ENCODE data around the gene RUFY4. TPM values are rescaled to one million over a fixed set of nuclear protein-coding genes. Genes with fewer than 3 reads are reported as not detected.

Gene RUFY4
- total RNA-seq, 3 donors from 2014 or later = 2.8 TPM; not detected in 2

DNA sequence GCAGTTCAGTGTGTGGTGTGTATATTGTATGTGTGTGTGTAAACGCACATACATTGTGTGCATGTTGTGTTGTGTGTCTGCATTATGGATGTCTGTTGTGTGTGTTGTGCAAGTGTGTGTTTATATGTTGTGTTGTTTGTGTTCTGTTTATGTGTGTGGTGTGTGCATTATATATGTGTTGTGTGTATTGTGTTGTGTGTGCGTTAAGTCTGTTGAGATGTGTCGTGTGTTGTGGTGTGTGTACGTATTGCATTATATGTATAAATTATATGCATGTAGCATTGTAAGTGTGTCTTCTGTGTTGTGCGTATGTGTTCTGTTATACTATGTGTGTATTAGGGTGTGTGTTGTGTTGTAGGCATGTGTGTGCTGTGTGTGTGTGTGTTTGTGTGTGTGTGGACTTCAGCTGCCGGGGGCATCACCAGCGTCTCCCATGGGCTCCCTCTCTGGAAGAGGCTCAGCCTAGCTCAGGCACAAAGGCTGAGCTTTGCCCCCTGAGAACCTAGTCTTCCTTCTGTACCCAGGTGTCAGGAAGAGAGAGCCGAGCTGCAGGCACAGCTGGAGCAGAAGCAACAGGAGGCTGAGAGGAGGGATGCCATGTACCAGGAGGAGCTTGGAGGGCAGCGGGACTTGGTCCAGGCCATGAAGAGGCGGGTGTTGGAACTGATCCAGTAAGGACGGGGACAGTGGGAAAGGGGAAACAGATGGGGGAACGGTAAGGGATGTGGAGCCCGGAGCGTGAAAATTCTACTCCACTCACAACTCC is 13.7 kb downstream of the RUFY4 start:
- intact Hi-C loops (cut with DNase I; ENCODE audit: low total_unique reads) = no loop called here
- Histone ChIP-seq H3K4me3 (no peak overlapping the region), H3K27me3 (no peaks in the 10 kb centered on the region), H3K27ac (no peak overlapping the region), H3K36me3 (no peaks in the 10 kb centered on the region), H3K4me1 (no peaks in the 10 kb centered on the region), H3K9me3 (peaks cover 0 to 8% of the 10 kb centered on the region in 2 donors)
- TF ChIP-seq, protein P1, sequence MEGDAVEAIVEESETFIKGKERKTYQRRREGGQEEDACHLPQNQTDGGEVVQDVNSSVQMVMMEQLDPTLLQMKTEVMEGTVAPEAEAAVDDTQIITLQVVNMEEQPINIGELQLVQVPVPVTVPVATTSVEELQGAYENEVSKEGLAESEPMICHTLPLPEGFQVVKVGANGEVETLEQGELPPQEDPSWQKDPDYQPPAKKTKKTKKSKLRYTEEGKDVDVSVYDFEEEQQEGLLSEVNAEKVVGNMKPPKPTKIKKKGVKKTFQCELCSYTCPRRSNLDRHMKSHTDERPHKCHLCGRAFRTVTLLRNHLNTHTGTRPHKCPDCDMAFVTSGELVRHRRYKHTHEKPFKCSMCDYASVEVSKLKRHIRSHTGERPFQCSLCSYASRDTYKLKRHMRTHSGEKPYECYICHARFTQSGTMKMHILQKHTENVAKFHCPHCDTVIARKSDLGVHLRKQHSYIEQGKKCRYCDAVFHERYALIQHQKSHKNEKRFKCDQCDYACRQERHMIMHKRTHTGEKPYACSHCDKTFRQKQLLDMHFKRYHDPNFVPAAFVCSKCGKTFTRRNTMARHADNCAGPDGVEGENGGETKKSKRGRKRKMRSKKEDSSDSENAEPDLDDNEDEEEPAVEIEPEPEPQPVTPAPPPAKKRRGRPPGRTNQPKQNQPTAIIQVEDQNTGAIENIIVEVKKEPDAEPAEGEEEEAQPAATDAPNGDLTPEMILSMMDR (IDR thresholded peaks at IDR 0.05) = no peak
- TF ChIP-seq POLR2A (IDR thresholded peaks at IDR 0.05) = no peak
- no peak for DNase-seq (ENCODE audit: low spot score in 2 of 2)

DNA sequence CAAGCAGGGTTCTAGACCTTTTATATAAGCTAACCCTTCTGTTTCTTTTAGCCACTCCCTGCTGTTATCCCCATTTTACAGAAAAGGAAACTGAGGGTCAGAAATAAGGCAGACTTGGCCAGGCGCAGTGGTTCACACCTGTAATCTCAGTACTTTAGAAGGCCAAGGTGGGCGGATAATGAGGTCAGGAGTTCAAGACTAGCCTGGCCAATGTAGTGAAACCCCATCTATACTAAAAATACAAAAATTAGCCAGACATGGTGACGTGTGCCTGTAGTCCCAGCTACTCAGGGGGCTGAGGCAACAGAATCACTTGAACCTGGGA is 14.3 kb downstream of the RUFY4 start:
- intact Hi-C loops (cut with DNase I; ENCODE audit: low total_unique reads) = no loop called here

DNA sequence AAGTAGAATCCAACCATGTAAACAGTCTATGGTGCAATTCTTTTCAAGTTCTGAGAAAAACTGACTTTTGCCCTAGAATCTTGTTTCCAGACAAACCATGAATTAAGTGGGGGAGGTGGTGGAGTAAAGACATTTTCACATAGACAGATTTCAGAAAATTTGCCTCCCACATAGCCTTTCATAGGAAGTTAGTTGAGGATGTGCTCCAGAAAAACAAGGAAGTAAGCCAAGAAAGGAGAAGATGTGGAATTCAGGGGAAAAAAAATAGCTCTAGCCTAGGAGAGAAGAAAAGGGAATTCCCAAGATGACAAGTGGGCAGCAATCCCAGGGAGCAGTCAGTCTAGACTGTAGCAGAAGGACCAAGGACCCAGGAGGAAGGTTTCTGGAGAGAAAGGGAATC is 17.4 kb downstream of the RUFY4 start:
- no peak for TF ChIP-seq POLR2AphosphoS5 (IDR thresholded peaks at IDR 0.05)
- no peak overlapping the region for H3K27ac ChIP-seq
- no peak overlapping the region for H3K4me3 ChIP-seq
- intact Hi-C loops (cut with DNase I; ENCODE audit: low total_unique reads) = no loop called here
- H3K4me1 ChIP-seq = no peaks in the 10 kb centered on the region
- DNase-seq (ENCODE audit: low spot score in 2 of 2) = no peak
- no peaks in the 10 kb centered on the region for H3K27me3 ChIP-seq
- H3K9me3 ChIP-seq = peaks cover 0 to 8% of the 10 kb centered on the region in 2 donors
- no peaks in the 10 kb centered on the region for H3K36me3 ChIP-seq

More for the DNA sequence above, 14.3 kb downstream of the RUFY4 start:
- Histone ChIP-seq H3K36me3 (no peaks in the 10 kb centered on the region), H3K27me3 (no peaks in the 10 kb centered on the region), H3K27ac (no peak overlapping the region), H3K4me1 (no peaks in the 10 kb centered on the region), H3K4me3 (no peak overlapping the region), H3K9me3 (peaks cover 0 to 8% of the 10 kb centered on the region in 2 donors)
- TF ChIP-seq, protein P1 (IDR thresholded peaks at IDR 0.05) = no peak
- TF ChIP-seq POLR2A (IDR thresholded peaks at IDR 0.05) (no peak), POLR2AphosphoS5 (IDR thresholded peaks at IDR 0.05) (no peak)
- DNase-seq (ENCODE audit: low spot score in 2 of 2) = no peak

DNA sequence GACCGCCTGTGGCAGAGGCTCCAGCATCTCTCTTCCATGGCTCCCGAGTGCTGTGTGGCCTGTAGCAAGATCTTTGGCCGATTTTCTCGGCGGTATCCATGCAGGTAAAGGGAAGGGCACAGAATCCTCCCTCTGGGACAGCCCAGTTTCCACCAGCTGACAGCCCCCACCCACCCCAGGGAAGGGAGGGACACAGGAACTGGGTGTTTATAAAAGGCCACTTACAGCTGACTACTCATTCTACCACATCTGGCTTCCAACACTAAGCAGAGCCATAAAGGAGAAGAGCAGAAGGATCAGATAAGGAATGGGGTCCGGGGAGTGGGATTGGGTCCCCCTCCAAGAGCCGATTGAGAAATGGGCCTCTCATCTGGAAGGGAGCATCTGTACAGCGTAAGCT is 20.2 kb downstream of the RUFY4 start:
- H3K9me3 ChIP-seq = peaks cover 0 to 8% of the 10 kb centered on the region in 2 donors
- no peak overlapping the region for H3K27ac ChIP-seq
- H3K4me3 ChIP-seq = no peak overlapping the region
- H3K36me3 ChIP-seq = no peaks in the 10 kb centered on the region
- H3K27me3 ChIP-seq = peaks cover 0 to 6% of the 10 kb centered on the region in 2 donors
- TF ChIP-seq POLR2AphosphoS5 (IDR thresholded peaks at IDR 0.05) (no peak), POLR2A (IDR thresholded peaks at IDR 0.05) (no peak)
- TF ChIP-seq, protein P1 (IDR thresholded peaks at IDR 0.05) = no peak
- no peaks in the 10 kb centered on the region for H3K4me1 ChIP-seq
- no peak for DNase-seq (ENCODE audit: low spot score in 2 of 2)
- intact Hi-C loops (cut with DNase I; ENCODE audit: low total_unique reads) = no loop called here

DNA sequence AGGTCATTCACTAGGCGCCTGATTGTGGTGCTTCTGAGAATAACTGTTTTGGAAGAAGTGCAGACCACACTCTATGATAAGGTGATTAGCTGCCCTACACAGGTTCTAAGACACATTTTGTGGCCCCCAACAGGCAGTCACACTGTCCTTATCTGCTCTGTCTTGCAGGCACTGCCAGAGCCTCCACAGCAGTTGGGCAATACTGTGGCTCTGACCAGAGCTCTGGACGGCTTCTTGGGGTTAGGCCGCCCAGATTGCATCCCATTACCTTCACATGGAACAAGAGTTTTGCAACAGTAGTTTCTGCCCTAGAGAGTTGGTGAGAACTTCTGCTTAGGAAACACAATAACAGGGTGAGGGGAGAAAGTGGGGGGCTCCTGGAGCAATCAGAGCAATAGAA is 22.7 kb downstream of the RUFY4 start:
- intact Hi-C loops (cut with DNase I; ENCODE audit: low total_unique reads) = no loop called here
- H3K9me3 ChIP-seq = peaks cover 0 to 1% of the 10 kb centered on the region in 2 donors
- H3K4me3 ChIP-seq = no peak overlapping the region
- no peak overlapping the region for H3K27ac ChIP-seq
- no peaks in the 10 kb centered on the region for H3K36me3 ChIP-seq
- peaks cover 0 to 6% of the 10 kb centered on the region in 2 donors for H3K27me3 ChIP-seq
- H3K4me1 ChIP-seq = no peaks in the 10 kb centered on the region
- DNase-seq (ENCODE audit: low spot score in 2 of 2) = no peak
- TF ChIP-seq, protein P1 (IDR thresholded peaks at IDR 0.05) = no peak
- TF ChIP-seq POLR2AphosphoS5 (IDR thresholded peaks at IDR 0.05) (no peak), POLR2A (IDR thresholded peaks at IDR 0.05) (no peak)
